Stomach (tissue), 9 donors: ENCODE data around the gene NDUFA3. TPM values are rescaled to one million over a fixed set of nuclear protein-coding genes. Genes with fewer than 3 reads are reported as not detected.
"Not testable (repeated sequence)": the region's sequence is repeated elsewhere in the genome, so short reads cannot be mapped to it uniquely, and the experiment has no call there.

Experiments
- DNase-seq, 2 donors: peaks; one replicate each; pipeline versions ENCODE4 v3.0.0 to v3.0.0-alpha.2; 2013 to 2019
- H3K27ac ChIP-seq, 5 donors: fragments of 200-600 bp in 4 of 5; sonication (generic) in 4 of 5; one replicate each; pipeline ENCODE4 v1.5.1; 2013 to 2019; ENCODE audit warnings: mild to moderate bottlenecking in 1 of 5, moderate library complexity in 1 of 5
- H3K27me3 ChIP-seq, 3 donors: fragments of 200-600 bp; sonication (generic); one replicate each; pipeline ENCODE4 v1.5.1; 2017 to 2019; ENCODE audit warnings: mixed run types in 1 of 3
- H3K36me3 ChIP-seq, 4 donors: fragments of 200-600 bp; sonication (generic); 1 replicate in 3 of 4; 2 replicates in 1 of 4; pipeline ENCODE4 v1.5.1; 2016 to 2019
- H3K4me1 ChIP-seq, 4 donors: fragments of 200-600 bp; sonication (generic); one replicate each; pipeline ENCODE4 v1.5.1; 2016 to 2019
- H3K4me3 ChIP-seq, 4 donors: fragments of 200-600 bp; sonication (generic) in 3 of 4; one replicate each; pipeline ENCODE4 v1.5.1; 2016 to 2019; ENCODE audit warnings: mild to moderate bottlenecking in 1 of 4
- H3K9me3 ChIP-seq, 4 donors: fragments of 200-600 bp; sonication (generic); one replicate each; pipeline ENCODE4 v1.5.1; 2016 to 2019
- EP300 ChIP-seq: sonication (generic); formaldehyde crosslinking; IDR thresholded peaks from one replicate; pipeline ENCODE4 v1.6.1; 2017; ENCODE audit warnings: antibody characterized with exemption
- POLR2A ChIP-seq, 4 donors: fragments of 450-650 bp; IDR thresholded peaks; one replicate each; pipeline ENCODE4 v1.6.1; 2016; ENCODE audit warnings: antibody characterized with exemption in 4 of 4, control low read depth in 2 of 4, mild to moderate bottlenecking in 1 of 4, moderate library complexity in 1 of 4
- POLR2AphosphoS5 ChIP-seq, 3 donors: sonication (generic); formaldehyde crosslinking; IDR thresholded peaks; one replicate each; pipeline ENCODE4 v1.6.1; 2016; ENCODE audit warnings: antibody characterized with exemption in 3 of 3
- WGBS, 5 donors: extraction: QIAGEN DNeasy Blood & Tissue Kit in 3 of 5; methylation state at CpG; one replicate each; pipeline versions ENCODE4 v1.1.5 to v1.1.7; 2013 to 2018; 5-methylcytosine and 5-hydroxymethylcytosine counted together
- intact Hi-C: fragments of 100-400 bp; cut with DNase I; formaldehyde crosslinking; loops from one replicate; pipeline ENCODE4 v1.15.1; 2023; ENCODE audit warnings: low total_unique reads
- polyA plus RNA-seq, 3 donors: library from polyadenylated mRNA; stranded (reverse); fragments of 200-250 nt; gene quantifications; one replicate each; pipeline ENCODE4 v1.2.3, GENCODE V29; 2013
- total RNA-seq, 5 donors: library from RNA; depleted of rRNA; stranded (reverse); fragments of >200 nt; gene quantifications; one replicate each; pipeline versions ENCODE4 v1.1.0 to v1.2.3, GENCODE V29; 2014 to 2016
- TF ChIP-seq, protein P1 (sequence below), 7 experiments: fragments of 450-650 bp in 4 of 7; fragments of 200-600 bp in 3 of 7; sonication (generic) in 3 of 7; IDR thresholded peaks; one replicate each; pipeline ENCODE4 v1.5.1; 2016 to 2019; ENCODE audit warnings: antibody characterized with exemption in 7 of 7, control low read depth in 2 of 7, mild to moderate bottlenecking in 1 of 7
- donor health status: healthy with polysubstance abuse.
- donor health status: Bipolar disorder and iron deficiency.
- donor health status: healthy.

NDUFA3 gene
- total and polyA plus RNA-seq, 8 donors: 7.0 to 401 (median 253) TPM; not detected in 1

DNA sequence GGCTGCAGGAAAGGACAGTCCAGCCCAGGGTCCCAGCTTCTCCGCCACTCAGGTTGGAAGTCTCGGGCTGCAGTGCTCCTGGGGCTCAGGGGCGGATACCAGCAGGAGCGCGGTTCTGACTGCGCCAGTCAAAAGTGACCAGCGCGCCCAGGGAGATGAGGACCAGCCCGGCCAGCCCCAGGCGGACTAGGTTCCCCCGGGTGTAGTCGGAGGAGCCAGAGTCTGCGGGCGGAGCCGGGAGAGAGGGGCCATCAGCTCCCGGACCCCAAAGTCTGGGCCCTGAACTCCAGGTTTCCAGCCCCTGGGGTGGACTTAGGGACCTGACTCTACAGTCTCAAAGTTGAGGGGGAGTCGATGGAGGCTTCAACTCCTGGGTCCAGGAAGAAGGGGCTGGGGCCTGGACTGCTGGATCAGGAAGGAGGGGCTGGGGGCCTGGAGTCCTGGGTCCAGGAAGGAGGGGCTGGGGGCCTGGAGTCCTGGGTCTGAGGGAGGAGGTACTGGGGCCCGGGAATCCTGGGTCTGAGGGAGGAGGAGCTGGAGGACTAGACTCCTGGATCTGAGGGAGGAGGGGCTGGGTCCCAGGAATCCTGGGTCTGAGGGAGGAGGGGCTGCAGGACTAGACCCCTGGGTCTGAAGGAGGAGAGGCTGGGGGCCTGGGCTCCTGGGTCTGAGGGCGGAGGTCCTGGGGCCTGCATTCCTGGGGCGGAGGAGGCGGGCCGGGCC is 7.4 kb upstream of the NDUFA3 start:
- peaks cover 0 to 22% (median 13%) of the 10 kb centered on the region in 4 donors for H3K4me1 ChIP-seq
- no peaks in the 10 kb centered on the region for H3K9me3 ChIP-seq
- H3K27me3 ChIP-seq: peaks cover 0 to 32% (median 19%) of the 10 kb centered on the region in 3 donors
- 57 to 73% (median 70%) methylated on average over 6 to 22 of the region's 22 CpGs for WGBS, 5 donors
- intact Hi-C loops: no loop called here
- no peak for TF ChIP-seq POLR2A (IDR thresholded peaks at IDR 0.05)
- TF ChIP-seq POLR2AphosphoS5 (IDR thresholded peaks at IDR 0.05): no peak
- TF ChIP-seq, protein P1, sequence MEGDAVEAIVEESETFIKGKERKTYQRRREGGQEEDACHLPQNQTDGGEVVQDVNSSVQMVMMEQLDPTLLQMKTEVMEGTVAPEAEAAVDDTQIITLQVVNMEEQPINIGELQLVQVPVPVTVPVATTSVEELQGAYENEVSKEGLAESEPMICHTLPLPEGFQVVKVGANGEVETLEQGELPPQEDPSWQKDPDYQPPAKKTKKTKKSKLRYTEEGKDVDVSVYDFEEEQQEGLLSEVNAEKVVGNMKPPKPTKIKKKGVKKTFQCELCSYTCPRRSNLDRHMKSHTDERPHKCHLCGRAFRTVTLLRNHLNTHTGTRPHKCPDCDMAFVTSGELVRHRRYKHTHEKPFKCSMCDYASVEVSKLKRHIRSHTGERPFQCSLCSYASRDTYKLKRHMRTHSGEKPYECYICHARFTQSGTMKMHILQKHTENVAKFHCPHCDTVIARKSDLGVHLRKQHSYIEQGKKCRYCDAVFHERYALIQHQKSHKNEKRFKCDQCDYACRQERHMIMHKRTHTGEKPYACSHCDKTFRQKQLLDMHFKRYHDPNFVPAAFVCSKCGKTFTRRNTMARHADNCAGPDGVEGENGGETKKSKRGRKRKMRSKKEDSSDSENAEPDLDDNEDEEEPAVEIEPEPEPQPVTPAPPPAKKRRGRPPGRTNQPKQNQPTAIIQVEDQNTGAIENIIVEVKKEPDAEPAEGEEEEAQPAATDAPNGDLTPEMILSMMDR (IDR thresholded peaks at IDR 0.05): no peak
- TF ChIP-seq EP300: no peak
- no peaks in the 10 kb centered on the region for H3K36me3 ChIP-seq
- H3K4me3 ChIP-seq: peak overlapping the region; percentile 30 to 50 (median 43)
- DNase-seq: no peak
- peak overlapping the region in 1 of 5 donors; percentile 65 for H3K27ac ChIP-seq

DNA sequence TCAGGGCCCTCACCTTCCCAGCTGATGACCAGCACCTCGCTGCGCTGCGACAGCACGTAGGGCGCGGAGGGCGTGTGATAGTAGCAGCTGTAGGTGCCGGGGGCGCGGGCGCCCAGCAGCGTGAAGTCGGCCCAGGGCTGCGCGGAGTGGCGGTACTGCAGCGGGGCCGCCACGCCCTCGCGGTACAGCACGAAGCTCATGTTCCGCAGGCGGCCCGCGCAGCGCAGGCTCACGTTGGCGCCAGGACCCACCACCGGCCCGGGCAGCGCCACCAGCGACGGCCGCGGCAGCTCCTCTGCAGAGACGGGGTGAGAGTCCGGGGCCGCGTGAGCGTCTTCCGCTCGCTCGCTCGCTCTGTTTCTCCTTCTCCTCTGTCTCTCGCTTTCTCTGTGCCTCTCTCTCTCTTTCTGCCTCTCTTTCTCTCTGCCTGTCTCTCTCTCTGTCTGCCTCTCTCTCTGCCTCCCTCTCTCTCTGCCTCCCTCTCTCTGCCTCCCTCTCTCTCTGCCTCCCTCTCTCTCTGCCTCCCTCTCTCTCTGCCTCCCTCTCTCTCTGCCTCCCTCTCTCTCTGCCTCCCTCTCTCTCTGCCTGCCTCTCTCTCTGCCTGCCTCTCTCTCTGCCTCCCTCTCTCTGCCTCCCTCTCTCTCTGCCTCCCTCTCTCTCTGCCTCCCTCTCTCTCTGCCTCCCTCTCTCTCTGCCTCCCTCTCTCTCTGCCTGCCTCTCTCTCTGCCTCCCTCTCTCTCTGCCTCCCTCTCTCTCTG is 6.6 kb upstream of the NDUFA3 start:
- H3K4me1 ChIP-seq: peaks cover 0 to 22% (median 13%) of the 10 kb centered on the region in 4 donors
- 0 to 1% (median 1%) methylated on average over 19 to 46 of the region's 46 CpGs for WGBS, 5 donors
- peaks cover 0 to 31% (median 19%) of the 10 kb centered on the region in 3 donors for H3K27me3 ChIP-seq
- intact Hi-C loops, H3K9me3 ChIP-seq, H3K36me3 ChIP-seq: not testable (repeated sequence)
- H3K4me3 ChIP-seq: peak overlapping the region; percentile 30 to 50 (median 43)
- DNase-seq: peak; percentile 54 to 78
- H3K27ac ChIP-seq: peak overlapping the region in 1 of 5 donors; percentile 72
- TF ChIP-seq, protein P1 (IDR thresholded peaks at IDR 0.05): peak in 1 of 7 experiments; percentile 25

DNA sequence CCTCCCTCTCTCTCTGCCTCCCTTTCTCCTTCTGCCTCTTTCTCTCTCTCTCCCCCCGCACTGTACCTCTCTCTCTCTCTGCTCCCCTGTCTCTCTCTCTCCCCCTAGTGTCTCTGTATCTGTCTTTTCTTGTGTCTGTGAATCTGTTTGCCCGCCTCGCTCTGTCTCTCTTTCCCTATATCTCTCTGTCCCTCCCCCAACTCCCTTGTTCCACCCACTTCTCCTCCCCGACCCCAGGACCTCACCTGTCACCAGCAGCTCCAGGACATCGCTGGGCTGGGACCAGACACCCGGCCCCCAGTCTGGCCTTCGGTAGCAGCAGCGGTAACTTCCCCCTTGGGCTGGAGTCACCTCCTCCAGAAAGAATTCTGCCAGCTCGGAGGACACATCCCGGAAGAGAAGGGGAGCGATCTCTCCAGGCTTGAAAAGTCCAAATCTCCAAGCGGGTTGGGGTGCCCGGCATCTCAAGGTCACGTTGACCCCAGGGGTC is 6.0 kb upstream of the NDUFA3 start:
- intact Hi-C loops: no loop called here
- WGBS, 5 donors: 8 to 17% (median 11%) methylated on average over 14 of the region's 14 CpGs
- Histone ChIP-seq H3K27me3 (peaks cover 0 to 31% (median 19%) of the 10 kb centered on the region in 3 donors), H3K4me3 (peak overlapping the region in 3 of 4 donors; percentile 18 to 50 (median 49)), H3K4me1 (peaks cover 0 to 22% (median 13%) of the 10 kb centered on the region in 4 donors), H3K9me3 (no peaks in the 10 kb centered on the region), H3K36me3 (no peaks in the 10 kb centered on the region), H3K27ac (peak overlapping the region in 2 of 5 donors; percentile 60 to 72)
- no peak for DNase-seq
- TF ChIP-seq POLR2AphosphoS5 (IDR thresholded peaks at IDR 0.05): no peak
- no peak for TF ChIP-seq POLR2A (IDR thresholded peaks at IDR 0.05)

DNA sequence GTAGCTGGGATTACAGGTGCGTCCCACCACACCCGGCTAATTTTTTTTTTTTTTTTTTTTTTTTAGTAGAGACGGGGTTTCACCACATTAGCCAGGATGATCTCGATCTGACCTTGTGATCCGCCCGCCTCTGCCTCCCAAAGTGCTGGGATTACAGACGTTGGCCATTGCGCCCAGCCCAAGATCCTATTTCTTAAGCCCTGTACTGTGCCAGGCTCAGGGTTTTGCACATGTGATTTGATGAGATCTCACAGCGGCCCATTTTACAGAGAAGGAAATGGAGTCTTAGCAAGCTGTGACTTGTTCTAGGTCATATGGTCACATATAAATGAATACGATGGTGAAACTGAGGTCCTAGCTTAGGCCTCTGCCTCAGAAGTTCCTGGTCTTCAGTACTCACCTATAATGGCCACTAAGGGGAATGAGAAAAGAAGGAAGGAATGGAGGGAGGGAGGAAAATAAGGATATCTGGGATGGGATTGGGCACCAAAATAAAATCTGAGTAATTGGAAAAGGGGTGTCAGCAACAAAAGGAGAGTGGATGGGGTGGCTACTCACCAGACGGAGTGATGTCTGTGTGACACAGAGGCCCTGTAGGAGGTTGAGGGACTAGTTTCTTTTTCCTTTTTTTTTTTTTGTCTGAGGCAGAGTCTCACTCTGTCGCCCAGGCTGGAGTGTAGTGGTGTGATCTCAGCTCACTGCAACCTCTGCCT is 3.3 kb upstream of the NDUFA3 start:
- no peak for DNase-seq
- WGBS, 5 donors: 80 to 90% (median 87%) methylated on average over 10 to 12 of the region's 12 CpGs
- TF ChIP-seq EP300 (no peak), POLR2AphosphoS5 (IDR thresholded peaks at IDR 0.05) (no peak), POLR2A (IDR thresholded peaks at IDR 0.05) (no peak)
- TF ChIP-seq, protein P1 (IDR thresholded peaks at IDR 0.05): no peak
- Histone ChIP-seq H3K27me3 (peaks cover 0 to 26% (median 19%) of the 10 kb centered on the region in 3 donors), H3K36me3 (peaks cover 0 to 3% (median 0%) of the 10 kb centered on the region in 4 donors), H3K4me3 (no peak overlapping the region), H3K9me3 (no peaks in the 10 kb centered on the region), H3K4me1 (peaks cover 15 to 45% (median 33%) of the 10 kb centered on the region in 4 donors), H3K27ac (no peak overlapping the region)
- intact Hi-C loops: no loop called here

DNA sequence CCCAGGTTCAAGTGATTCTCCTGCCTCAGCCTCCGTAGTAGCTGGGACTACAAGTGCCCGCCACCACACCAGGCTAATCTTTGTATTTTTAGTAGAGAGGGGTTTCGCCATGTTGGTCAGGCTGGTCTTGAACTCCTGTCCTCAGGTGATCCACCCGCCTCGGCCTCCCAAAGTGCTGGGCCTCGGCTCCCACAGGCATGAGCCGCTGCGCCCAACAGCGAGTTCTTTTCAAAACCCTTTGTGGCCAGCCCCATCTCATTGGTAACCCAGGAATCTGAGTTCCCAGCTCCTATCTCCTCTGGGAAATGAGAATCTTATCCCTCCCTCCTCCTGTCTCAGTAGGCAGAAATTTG is 2.8 kb upstream of the NDUFA3 start:
- H3K4me3 ChIP-seq: peak overlapping the region in 1 of 4 donors; percentile 20
- WGBS, 5 donors: 73 to 82% (median 79%) methylated on average over 8 to 9 of the region's 9 CpGs
- intact Hi-C loops, H3K36me3 ChIP-seq, DNase-seq, H3K9me3 ChIP-seq: not testable (repeated sequence)
- peaks cover 0 to 21% (median 19%) of the 10 kb centered on the region in 3 donors for H3K27me3 ChIP-seq
- peak overlapping the region in 1 of 5 donors; percentile 69 for H3K27ac ChIP-seq
- H3K4me1 ChIP-seq: peaks cover 15 to 50% (median 35%) of the 10 kb centered on the region in 4 donors
